Nephron (organoid): ENCODE measurements around the gene CEP128.

Experiments used
- H3K27ac Mint-ChIP-seq, 3 experiments: 2 replicates each; pipeline ENCODE4 v1.8.0; 2020; ENCODE audit warnings: mixed read lengths in 3 of 3, mild to moderate bottlenecking in 2 of 3, moderate library complexity in 1 of 3
- H3K27me3 Mint-ChIP-seq: 2 replicates; pipeline ENCODE4 v1.8.0; 2021; ENCODE audit warnings: low read depth, mild to moderate bottlenecking, moderate library complexity, mixed read lengths
- H3K36me3 Mint-ChIP-seq: 2 replicates; pipeline ENCODE4 v1.8.0; 2020; ENCODE audit warnings: low read depth, mixed read lengths
- H3K4me1 Mint-ChIP-seq: 2 replicates; pipeline ENCODE4 v1.8.0; 2020; ENCODE audit warnings: mixed read lengths
- H3K4me3 Mint-ChIP-seq, 3 experiments: 2 replicates each; pipeline ENCODE4 v1.8.0; 2020; ENCODE audit warnings: mild to moderate bottlenecking in 3 of 3, mixed read lengths in 3 of 3, moderate library complexity in 2 of 3
- H3K9me3 Mint-ChIP-seq: 2 replicates; pipeline ENCODE4 v1.8.0; 2020; ENCODE audit warnings: mixed read lengths
- TF ChIP-seq, protein P1 (sequence below), 3 experiments: fragments of 200-600 bp; sonication (generic); IDR thresholded peaks; one replicate each; pipeline ENCODE4 v1.5.0; 2021; ENCODE audit warnings: antibody characterized with exemption in 3 of 3; ENCODE audit not compliant: unreplicated experiment in 3 of 3

Gene CEP128

DNA sequence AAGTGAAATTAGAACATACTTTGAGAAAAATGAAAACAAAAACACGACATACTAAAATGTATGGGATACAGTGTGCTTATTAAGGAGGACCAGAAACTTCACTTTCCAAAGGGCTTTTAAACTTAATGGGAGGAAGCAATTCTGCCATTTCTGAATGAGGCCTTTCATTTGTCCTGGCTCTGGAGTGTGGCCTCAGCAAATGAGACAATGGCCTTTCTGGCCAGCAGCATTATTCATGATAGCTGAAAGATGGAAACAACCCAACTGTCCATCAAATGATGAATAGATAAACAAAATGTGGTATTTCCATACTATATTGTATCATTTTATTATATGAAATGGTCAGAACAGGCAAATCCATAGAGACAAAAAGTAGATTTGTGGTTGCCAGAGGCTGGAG is 338.6 kb downstream of the CEP128 start:
- H3K27ac Mint-ChIP-seq: no peak overlapping the region
- TF ChIP-seq, protein P1, sequence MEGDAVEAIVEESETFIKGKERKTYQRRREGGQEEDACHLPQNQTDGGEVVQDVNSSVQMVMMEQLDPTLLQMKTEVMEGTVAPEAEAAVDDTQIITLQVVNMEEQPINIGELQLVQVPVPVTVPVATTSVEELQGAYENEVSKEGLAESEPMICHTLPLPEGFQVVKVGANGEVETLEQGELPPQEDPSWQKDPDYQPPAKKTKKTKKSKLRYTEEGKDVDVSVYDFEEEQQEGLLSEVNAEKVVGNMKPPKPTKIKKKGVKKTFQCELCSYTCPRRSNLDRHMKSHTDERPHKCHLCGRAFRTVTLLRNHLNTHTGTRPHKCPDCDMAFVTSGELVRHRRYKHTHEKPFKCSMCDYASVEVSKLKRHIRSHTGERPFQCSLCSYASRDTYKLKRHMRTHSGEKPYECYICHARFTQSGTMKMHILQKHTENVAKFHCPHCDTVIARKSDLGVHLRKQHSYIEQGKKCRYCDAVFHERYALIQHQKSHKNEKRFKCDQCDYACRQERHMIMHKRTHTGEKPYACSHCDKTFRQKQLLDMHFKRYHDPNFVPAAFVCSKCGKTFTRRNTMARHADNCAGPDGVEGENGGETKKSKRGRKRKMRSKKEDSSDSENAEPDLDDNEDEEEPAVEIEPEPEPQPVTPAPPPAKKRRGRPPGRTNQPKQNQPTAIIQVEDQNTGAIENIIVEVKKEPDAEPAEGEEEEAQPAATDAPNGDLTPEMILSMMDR (IDR thresholded peaks at IDR 0.05; ENCODE audit: unreplicated experiment in 3 of 3): no peak

DNA sequence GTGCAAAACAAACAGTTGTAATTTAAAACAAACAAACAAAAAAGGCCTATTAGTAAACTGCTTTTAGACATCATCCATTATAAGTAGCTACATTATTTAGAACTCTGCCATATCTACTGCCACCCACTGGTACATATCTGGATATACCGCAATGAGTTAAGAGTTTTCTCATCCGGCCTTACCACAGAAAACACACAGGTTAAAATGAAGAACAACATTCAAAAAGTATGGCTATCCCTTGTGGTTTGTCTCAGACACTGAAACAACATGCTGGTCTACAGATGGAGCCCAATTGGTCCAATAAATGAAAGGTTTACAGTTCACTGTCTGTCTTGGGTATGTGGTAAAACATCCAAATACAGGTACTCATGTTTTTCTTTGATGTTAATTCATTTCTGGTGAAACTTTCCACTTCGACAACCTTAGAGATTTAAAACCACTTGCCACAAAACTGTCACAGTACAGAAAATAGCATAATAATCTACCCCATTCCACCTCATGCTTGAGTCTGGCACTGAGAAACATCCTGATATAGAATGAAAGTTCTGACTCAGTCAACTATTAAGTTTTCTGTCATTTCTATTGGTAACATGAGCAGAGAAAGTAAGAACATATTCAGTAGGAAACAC is 354.3 kb downstream of the CEP128 start:
- TF ChIP-seq, protein P1 (IDR thresholded peaks at IDR 0.05; ENCODE audit: unreplicated experiment in 3 of 3): peak; percentile 32 to 54 (median 48)
- Mint-ChIP-seq H3K9me3 (peaks cover 23% of the 10 kb centered on the region), H3K4me1 (peaks cover 5% of the 10 kb centered on the region), H3K4me3 (no peak overlapping the region), H3K36me3 (no peaks in the 10 kb centered on the region), H3K27me3 (no peaks in the 10 kb centered on the region), H3K27ac (no peak overlapping the region)

More for the DNA sequence above, 338.6 kb downstream of the CEP128 start:
- no peak overlapping the region for H3K4me3 Mint-ChIP-seq
- H3K36me3 Mint-ChIP-seq: no peaks in the 10 kb centered on the region
- no peaks in the 10 kb centered on the region for H3K27me3 Mint-ChIP-seq
- peaks cover 1% of the 10 kb centered on the region for H3K9me3 Mint-ChIP-seq
- H3K4me1 Mint-ChIP-seq: no peaks in the 10 kb centered on the region

DNA sequence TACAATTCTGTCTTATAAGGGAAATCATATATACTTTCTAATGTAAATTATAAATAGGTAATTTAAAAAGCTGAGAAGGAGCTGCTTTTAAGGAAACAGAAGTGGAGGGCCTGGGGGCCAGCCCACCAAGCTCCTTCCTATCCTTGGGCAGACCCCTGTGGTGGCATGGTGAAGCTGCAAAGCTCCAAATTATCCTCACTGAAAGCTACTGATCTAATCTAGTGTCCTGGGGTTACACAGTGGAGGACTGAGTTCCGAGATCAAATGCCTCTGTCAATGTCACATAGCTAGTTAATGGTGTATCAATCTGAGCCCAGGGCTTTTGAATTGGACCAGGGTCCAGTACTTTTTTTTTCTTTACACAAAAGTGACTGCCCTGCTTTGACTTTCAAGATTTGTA is 355.4 kb downstream of the CEP128 start:
- TF ChIP-seq, protein P1 (IDR thresholded peaks at IDR 0.05; ENCODE audit: unreplicated experiment in 3 of 3): no peak
- Mint-ChIP-seq H3K9me3 (peaks cover 12% of the 10 kb centered on the region), H3K4me1 (peaks cover 5% of the 10 kb centered on the region), H3K27me3 (no peaks in the 10 kb centered on the region), H3K27ac (no peak overlapping the region), H3K4me3 (no peak overlapping the region), H3K36me3 (no peaks in the 10 kb centered on the region)

DNA sequence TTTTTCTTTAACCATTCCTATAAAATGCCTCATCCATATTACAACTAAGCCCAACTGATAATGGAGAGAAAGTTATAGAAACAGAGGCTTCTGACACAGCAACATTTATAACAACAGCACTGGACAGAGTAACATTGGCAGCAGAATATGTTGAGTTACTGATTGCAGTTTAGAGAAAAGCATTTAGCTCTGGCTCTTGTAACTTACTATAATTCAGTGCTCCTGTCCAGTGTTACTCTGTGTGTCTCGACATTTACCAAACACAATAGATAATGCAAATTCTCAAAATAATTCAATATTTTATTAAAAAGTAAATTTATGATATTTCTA is 356.1 kb downstream of the CEP128 start:
- H3K9me3 Mint-ChIP-seq: peaks cover 7% of the 10 kb centered on the region
- no peaks in the 10 kb centered on the region for H3K36me3 Mint-ChIP-seq
- H3K27me3 Mint-ChIP-seq: no peaks in the 10 kb centered on the region
- no peak overlapping the region for H3K27ac Mint-ChIP-seq
- H3K4me3 Mint-ChIP-seq: no peak overlapping the region
- H3K4me1 Mint-ChIP-seq: peaks cover 5% of the 10 kb centered on the region
- TF ChIP-seq, protein P1 (IDR thresholded peaks at IDR 0.05; ENCODE audit: unreplicated experiment in 3 of 3): no peak

DNA sequence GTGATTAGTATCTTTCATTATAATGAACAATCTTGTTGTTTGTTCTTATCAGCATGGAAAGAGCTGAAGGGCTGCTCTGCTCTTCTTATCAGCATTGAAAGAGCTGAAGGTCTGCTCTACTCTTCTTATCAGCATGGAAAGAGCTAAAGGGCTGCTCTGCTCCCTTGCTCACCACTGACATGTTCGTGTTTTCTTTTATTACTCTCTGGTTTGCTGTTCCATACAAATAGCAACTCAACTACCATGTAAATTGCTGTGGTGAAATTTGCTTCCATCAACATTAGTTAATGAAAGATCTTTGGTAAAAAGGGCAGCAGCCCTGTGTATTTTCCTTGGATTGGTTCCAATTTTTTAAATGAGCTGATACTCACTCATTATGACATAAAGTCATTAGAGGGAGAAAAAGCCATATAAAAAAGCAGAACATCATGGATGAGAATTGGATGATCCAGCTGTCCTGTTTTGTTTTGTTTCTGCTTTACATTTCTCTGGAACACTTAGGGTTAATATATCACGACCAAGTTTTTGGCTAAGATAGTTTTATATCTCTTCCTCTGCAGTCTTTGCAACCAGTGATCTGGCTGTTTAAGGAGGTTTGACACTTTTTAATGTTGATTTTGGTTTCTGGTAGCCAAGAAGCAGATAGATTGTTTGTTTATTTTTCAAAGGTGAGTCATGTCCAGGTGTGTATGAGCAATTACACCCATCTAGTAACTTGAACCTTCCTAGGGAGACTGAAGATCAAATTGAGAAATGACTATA is 356.6 kb downstream of the CEP128 start:
- Mint-ChIP-seq H3K4me3 (no peak overlapping the region), H3K27me3 (no peaks in the 10 kb centered on the region), H3K9me3 (peaks cover 2% of the 10 kb centered on the region), H3K36me3 (no peaks in the 10 kb centered on the region), H3K27ac (no peak overlapping the region), H3K4me1 (peaks cover 5% of the 10 kb centered on the region)
- TF ChIP-seq, protein P1 (IDR thresholded peaks at IDR 0.05; ENCODE audit: unreplicated experiment in 3 of 3): no peak

DNA sequence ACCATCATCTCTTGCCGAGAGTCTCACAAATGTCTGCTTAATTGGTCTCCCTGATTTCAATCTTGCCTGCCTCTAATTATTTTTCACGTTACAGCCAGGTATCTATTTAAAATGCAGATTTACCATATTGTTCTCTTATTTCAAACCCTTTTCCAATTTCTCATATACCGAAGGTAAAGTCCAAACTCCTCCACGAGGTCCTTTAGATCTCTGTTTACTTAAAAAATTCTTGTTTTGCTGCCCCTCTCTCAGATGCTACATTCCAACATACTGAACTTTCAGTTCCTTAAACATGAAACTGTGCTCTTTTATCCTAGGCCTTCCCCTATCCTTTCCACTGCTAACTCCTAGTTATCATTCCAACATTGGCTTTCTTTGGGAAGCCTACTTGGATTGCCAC is 363.9 kb downstream of the CEP128 start:
- Mint-ChIP-seq H3K4me1 (no peaks in the 10 kb centered on the region), H3K36me3 (no peaks in the 10 kb centered on the region)

More for the DNA sequence above, 363.9 kb downstream of the CEP128 start:
- no peak overlapping the region for H3K27ac Mint-ChIP-seq
- TF ChIP-seq, protein P1 (IDR thresholded peaks at IDR 0.05; ENCODE audit: unreplicated experiment in 3 of 3): no peak
- H3K9me3 Mint-ChIP-seq: no peaks in the 10 kb centered on the region
- H3K27me3 Mint-ChIP-seq: no peaks in the 10 kb centered on the region
- no peak overlapping the region for H3K4me3 Mint-ChIP-seq
